Effector CD4-positive, alpha-beta T cell (primary cell): ENCODE results near the gene ADAMTS7.
"Not testable (repeated sequence)": the region's sequence is repeated elsewhere in the genome, so short reads cannot be mapped to it uniquely, and the experiment has no call there.

Experiments
- DNase-seq: peaks from one replicate; pipeline ENCODE4 v3.0.0-alpha.2; 2020

Gene ADAMTS7

GRCh38 chr15:78831229-78832207 lies 20.3 kb upstream of the ADAMTS7 start:
- DNase-seq, result no peak

GRCh38 chr15:78830514-78831228 lies 19.4 kb upstream of the ADAMTS7 start:
- DNase-seq, result no peak

- DNase-seq, result no peak
These were observed 17.7 kb upstream of the ADAMTS7 start for GRCh38 chr15:78828920-78829319.

GRCh38 chr15:78822514-78822913 lies 11.2 kb upstream of the ADAMTS7 start:
- no peak for DNase-seq

- DNase-seq, result no peak
These were observed 540 bp upstream of the ADAMTS7 start for GRCh38 chr15:78811825-78812183.

GRCh38 chr15:78810362-78811123 lies 721 bp downstream of the ADAMTS7 start:
- no peak for DNase-seq

GRCh38 chr15:78810003-78810361 lies 1.3 kb downstream of the ADAMTS7 start:
- no peak for DNase-seq

- DNase-seq, result no peak
These were observed 2.7 kb downstream of the ADAMTS7 start for GRCh38 chr15:78808550-78808949.

- DNase-seq, result no peak
These were observed 3.9 kb downstream of the ADAMTS7 start for GRCh38 chr15:78807359-78807758.

- no peak for DNase-seq
These were observed 6.9 kb downstream of the ADAMTS7 start for GRCh38 chr15:78804391-78804792.

GRCh38 chr15:78800806-78801205 lies 10.5 kb downstream of the ADAMTS7 start:
- no peak for DNase-seq

GRCh38 chr15:78800189-78800588 lies 11.1 kb downstream of the ADAMTS7 start:
- no peak for DNase-seq

GRCh38 chr15:78799102-78799501 lies 12.2 kb downstream of the ADAMTS7 start:
- DNase-seq, result not testable (repeated sequence)

GRCh38 chr15:78798355-78798754 lies 12.9 kb downstream of the ADAMTS7 start:
- DNase-seq, result not testable (repeated sequence)

- DNase-seq, result no peak
These were observed 13.3 kb downstream of the ADAMTS7 start for GRCh38 chr15:78797951-78798350.

GRCh38 chr15:78796510-78796909 lies 14.8 kb downstream of the ADAMTS7 start:
- DNase-seq, result no peak

GRCh38 chr15:78795043-78795442 lies 16.2 kb downstream of the ADAMTS7 start:
- no peak for DNase-seq

- DNase-seq, result not testable (repeated sequence)
These were observed 16.8 kb downstream of the ADAMTS7 start for GRCh38 chr15:78794446-78794845.

GRCh38 chr15:78791357-78791756 lies 19.9 kb downstream of the ADAMTS7 start:
- DNase-seq, result no peak

GRCh38 chr15:78790027-78790426 lies 21.2 kb downstream of the ADAMTS7 start:
- DNase-seq, result no peak

- DNase-seq, result no peak
These were observed 21.6 kb downstream of the ADAMTS7 start for GRCh38 chr15:78789615-78790014.

GRCh38 chr15:78788016-78788660 lies 23.1 kb downstream of the ADAMTS7 start:
- DNase-seq, result no peak

- DNase-seq, result not testable (repeated sequence)
These were observed 28.9 kb downstream of the ADAMTS7 start for GRCh38 chr15:78782402-78782801.
